Adrenal gland (tissue), 5 donors: ENCODE measurements around the gene KRTAP9-2.

Experiments
- POLR2A ChIP-seq, 2 donors: fragments of 450-650 bp; IDR thresholded peaks; one replicate each; pipeline ENCODE4 v1.6.1; 2017; ENCODE audit warnings: antibody characterized with exemption in 2 of 2, mild to moderate bottlenecking in 2 of 2, moderate library complexity in 1 of 2
- TF ChIP-seq, protein P1 (sequence below), 6 experiments: fragments of 450-650 bp in 4 of 6; fragments of 200-600 bp in 2 of 6; sonication (generic) in 1 of 6; IDR thresholded peaks; 1 replicate in 5 of 6; 2 replicates in 1 of 6; pipeline versions ENCODE4 v1.5.1 to v1.8.0; 2016 to 2021; ENCODE audit warnings: antibody characterized with exemption in 6 of 6, mild to moderate bottlenecking in 2 of 6, moderate library complexity in 1 of 6
- donor health status: DM: no; HTN: no; CAD: no.

DNA sequence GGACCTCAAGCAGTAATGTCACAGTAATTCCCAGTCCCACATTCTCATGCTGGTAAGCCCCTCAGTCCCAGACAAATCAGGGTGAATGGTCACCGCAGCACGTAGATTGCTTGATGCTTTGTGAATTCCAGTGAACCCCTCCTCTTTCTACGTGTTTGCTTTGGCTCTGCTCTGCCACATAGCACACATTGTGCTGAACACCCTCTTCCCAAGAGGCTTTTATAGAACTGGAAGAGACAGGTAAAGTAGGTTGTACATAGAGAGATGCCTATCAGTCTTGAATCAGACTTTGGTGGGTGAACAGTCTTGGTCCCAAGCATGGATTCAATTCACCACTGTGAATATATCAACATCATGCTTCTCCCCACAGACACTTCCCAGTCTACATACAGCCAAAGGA lies 38.2 kb downstream of the KRTAP9-2 start:
- TF ChIP-seq POLR2A (IDR thresholded peaks at IDR 0.05), result no peak
- TF ChIP-seq, protein P1, sequence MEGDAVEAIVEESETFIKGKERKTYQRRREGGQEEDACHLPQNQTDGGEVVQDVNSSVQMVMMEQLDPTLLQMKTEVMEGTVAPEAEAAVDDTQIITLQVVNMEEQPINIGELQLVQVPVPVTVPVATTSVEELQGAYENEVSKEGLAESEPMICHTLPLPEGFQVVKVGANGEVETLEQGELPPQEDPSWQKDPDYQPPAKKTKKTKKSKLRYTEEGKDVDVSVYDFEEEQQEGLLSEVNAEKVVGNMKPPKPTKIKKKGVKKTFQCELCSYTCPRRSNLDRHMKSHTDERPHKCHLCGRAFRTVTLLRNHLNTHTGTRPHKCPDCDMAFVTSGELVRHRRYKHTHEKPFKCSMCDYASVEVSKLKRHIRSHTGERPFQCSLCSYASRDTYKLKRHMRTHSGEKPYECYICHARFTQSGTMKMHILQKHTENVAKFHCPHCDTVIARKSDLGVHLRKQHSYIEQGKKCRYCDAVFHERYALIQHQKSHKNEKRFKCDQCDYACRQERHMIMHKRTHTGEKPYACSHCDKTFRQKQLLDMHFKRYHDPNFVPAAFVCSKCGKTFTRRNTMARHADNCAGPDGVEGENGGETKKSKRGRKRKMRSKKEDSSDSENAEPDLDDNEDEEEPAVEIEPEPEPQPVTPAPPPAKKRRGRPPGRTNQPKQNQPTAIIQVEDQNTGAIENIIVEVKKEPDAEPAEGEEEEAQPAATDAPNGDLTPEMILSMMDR (IDR thresholded peaks at IDR 0.05), result no peak
